ENCODE measurements around the gene TENT5A. TPM values are rescaled to one million over a fixed set of nuclear protein-coding genes. Genes with fewer than 3 reads are reported as not detected.

Gene TENT5A
- total RNA-seq, 1 donor from 2014 or later, result 2.3 TPM

DNA sequence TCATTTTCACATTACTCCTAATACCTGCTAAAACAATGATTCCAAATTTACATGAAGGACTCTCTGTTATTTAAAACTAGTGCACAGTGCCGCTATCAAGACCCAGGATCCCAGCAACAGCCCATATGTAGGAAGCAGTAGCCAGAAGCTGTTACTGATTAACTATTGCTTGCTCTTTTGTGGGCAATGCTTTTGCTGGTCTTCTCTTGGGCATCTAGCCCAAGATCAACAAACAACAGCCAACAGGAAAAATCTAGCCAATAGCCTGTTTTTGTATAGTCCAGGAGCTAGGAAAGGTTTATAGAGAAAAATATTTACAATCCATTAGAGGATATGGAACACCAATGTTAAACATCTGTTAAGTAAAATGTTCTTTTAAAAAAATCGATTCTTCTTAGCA lies 22.1 kb upstream of the TENT5A start:
- TF ChIP-seq, protein P1, sequence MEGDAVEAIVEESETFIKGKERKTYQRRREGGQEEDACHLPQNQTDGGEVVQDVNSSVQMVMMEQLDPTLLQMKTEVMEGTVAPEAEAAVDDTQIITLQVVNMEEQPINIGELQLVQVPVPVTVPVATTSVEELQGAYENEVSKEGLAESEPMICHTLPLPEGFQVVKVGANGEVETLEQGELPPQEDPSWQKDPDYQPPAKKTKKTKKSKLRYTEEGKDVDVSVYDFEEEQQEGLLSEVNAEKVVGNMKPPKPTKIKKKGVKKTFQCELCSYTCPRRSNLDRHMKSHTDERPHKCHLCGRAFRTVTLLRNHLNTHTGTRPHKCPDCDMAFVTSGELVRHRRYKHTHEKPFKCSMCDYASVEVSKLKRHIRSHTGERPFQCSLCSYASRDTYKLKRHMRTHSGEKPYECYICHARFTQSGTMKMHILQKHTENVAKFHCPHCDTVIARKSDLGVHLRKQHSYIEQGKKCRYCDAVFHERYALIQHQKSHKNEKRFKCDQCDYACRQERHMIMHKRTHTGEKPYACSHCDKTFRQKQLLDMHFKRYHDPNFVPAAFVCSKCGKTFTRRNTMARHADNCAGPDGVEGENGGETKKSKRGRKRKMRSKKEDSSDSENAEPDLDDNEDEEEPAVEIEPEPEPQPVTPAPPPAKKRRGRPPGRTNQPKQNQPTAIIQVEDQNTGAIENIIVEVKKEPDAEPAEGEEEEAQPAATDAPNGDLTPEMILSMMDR (IDR thresholded peaks at IDR 0.05; ENCODE audit: unreplicated experiment), result no peak
- no peaks in the 10 kb centered on the region for H3K36me3 Mint-ChIP-seq (ENCODE audit: low read depth, unreplicated experiment)
- no peaks in the 10 kb centered on the region for H3K4me1 Mint-ChIP-seq (ENCODE audit: unreplicated experiment)
- H3K4me3 Mint-ChIP-seq (ENCODE audit: unreplicated experiment), result no peak overlapping the region
- no peak for DNase-seq (ENCODE audit: low spot score)
- H3K27me3 Mint-ChIP-seq (ENCODE audit: unreplicated experiment), result no peaks in the 10 kb centered on the region
- no peak overlapping the region for H3K27ac Mint-ChIP-seq (ENCODE audit: unreplicated experiment)
- no peaks in the 10 kb centered on the region for H3K9me3 Mint-ChIP-seq (ENCODE audit: unreplicated experiment)

DNA sequence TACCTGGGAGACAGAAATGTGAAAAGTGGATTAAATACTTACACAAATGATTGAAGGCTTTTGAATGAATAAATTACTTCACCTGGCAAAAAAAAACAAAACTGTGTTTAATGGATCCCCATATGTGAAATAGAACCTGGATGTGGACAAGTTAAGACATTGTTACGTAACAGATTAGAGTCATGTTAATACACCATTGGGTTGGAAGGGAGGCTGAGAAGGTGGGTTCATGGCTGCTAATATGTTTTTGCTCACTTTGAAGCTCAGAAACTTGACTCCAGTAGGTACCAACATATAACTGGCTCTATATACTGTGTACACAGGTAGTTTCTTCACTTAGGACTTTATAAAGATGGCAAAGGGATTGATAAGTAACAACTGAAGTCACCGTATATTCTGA lies 21.4 kb upstream of the TENT5A start:
- no peak for DNase-seq (ENCODE audit: low spot score)
- H3K4me3 Mint-ChIP-seq (ENCODE audit: unreplicated experiment), result no peak overlapping the region
- H3K9me3 Mint-ChIP-seq (ENCODE audit: unreplicated experiment), result no peaks in the 10 kb centered on the region
- H3K36me3 Mint-ChIP-seq (ENCODE audit: low read depth, unreplicated experiment), result no peaks in the 10 kb centered on the region
- TF ChIP-seq, protein P1 (IDR thresholded peaks at IDR 0.05; ENCODE audit: unreplicated experiment), result no peak
- H3K4me1 Mint-ChIP-seq (ENCODE audit: unreplicated experiment), result no peaks in the 10 kb centered on the region
- no peak overlapping the region for H3K27ac Mint-ChIP-seq (ENCODE audit: unreplicated experiment)
- H3K27me3 Mint-ChIP-seq (ENCODE audit: unreplicated experiment), result no peaks in the 10 kb centered on the region

DNA sequence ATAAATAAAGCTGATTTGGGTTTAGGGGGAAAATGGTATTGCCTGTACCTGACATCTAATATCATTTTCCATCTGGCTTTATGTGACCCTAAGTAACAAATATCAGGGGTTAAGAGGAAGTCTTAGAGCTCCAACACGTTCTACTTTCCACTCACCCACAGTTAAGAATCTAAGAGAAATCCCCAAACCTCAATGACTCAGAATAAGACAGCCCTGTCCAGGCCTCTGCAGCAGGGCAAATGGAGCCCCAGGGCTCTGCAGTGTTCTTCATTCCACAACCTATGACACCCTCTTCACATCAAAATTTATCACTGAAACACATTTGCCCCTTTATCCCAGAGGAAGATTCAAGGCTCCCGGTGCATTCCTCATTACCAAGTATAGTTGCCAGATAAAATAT lies 20.3 kb upstream of the TENT5A start:
- H3K9me3 Mint-ChIP-seq (ENCODE audit: unreplicated experiment), result no peaks in the 10 kb centered on the region
- no peak for DNase-seq (ENCODE audit: low spot score)
- no peak overlapping the region for H3K4me3 Mint-ChIP-seq (ENCODE audit: unreplicated experiment)
- H3K27ac Mint-ChIP-seq (ENCODE audit: unreplicated experiment), result no peak overlapping the region
- TF ChIP-seq, protein P1 (IDR thresholded peaks at IDR 0.05; ENCODE audit: unreplicated experiment), result no peak
- H3K4me1 Mint-ChIP-seq (ENCODE audit: unreplicated experiment), result no peaks in the 10 kb centered on the region
- H3K36me3 Mint-ChIP-seq (ENCODE audit: low read depth, unreplicated experiment), result no peaks in the 10 kb centered on the region
- no peaks in the 10 kb centered on the region for H3K27me3 Mint-ChIP-seq (ENCODE audit: unreplicated experiment)

DNA sequence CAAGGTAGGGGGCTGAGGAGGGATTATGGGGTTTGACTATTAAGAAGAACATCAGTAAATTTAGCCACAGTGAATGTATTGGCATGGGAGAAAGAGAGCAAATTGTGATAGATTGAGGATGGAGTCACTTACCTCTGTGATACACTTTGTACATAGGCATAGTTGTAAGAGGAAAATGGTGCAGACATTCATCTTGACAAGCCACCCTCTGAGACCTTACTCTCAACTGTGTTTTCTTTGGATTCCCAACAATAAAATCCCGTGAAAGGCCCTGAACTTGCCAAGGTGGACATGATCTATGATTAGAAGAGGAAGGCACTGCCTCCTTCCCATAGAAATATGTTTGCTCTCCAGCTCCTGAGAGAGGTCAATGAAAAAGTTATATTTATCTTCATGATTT lies 18.6 kb upstream of the TENT5A start:
- TF ChIP-seq, protein P1 (IDR thresholded peaks at IDR 0.05; ENCODE audit: unreplicated experiment), result no peak

DNA sequence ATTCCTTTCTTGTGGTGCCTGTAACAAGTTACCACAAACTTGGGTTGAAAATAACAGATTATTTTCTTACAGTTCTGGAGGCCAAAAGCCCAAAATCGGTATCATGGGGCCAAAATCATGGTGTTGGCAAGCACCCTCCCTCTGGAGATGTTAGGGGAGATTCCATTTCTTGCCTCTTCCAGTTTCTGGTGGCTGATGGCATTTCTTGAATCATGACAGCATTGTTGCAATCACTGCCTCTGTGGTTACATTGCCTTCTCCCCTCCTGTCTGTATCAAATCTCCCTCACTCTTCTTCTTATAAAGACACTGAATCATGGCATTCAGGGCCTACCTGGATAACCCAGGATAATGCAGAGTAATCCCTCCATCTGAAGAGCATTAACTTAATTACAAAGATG lies 17.9 kb upstream of the TENT5A start:
- TF ChIP-seq, protein P1 (IDR thresholded peaks at IDR 0.05; ENCODE audit: unreplicated experiment), result no peak
- H3K27ac Mint-ChIP-seq (ENCODE audit: unreplicated experiment), result no peak overlapping the region
- H3K27me3 Mint-ChIP-seq (ENCODE audit: unreplicated experiment), result no peaks in the 10 kb centered on the region
- H3K36me3 Mint-ChIP-seq (ENCODE audit: low read depth, unreplicated experiment), result no peaks in the 10 kb centered on the region
- H3K4me3 Mint-ChIP-seq (ENCODE audit: unreplicated experiment), result no peak overlapping the region
- no peak for DNase-seq (ENCODE audit: low spot score)
- H3K4me1 Mint-ChIP-seq (ENCODE audit: unreplicated experiment), result peaks cover 4% of the 10 kb centered on the region
- no peaks in the 10 kb centered on the region for H3K9me3 Mint-ChIP-seq (ENCODE audit: unreplicated experiment)

More for the DNA sequence above, 18.6 kb upstream of the TENT5A start:
- Mint-ChIP-seq H3K4me3 (ENCODE audit: unreplicated experiment) (no peak overlapping the region), H3K27me3 (ENCODE audit: unreplicated experiment) (no peaks in the 10 kb centered on the region), H3K4me1 (ENCODE audit: unreplicated experiment) (peaks cover 4% of the 10 kb centered on the region), H3K9me3 (ENCODE audit: unreplicated experiment) (no peaks in the 10 kb centered on the region), H3K27ac (ENCODE audit: unreplicated experiment) (no peak overlapping the region), H3K36me3 (ENCODE audit: low read depth, unreplicated experiment) (no peaks in the 10 kb centered on the region)
- no peak for DNase-seq (ENCODE audit: low spot score)
